GM18508 (cell line): Measurements from ENCODE around the gene TMEM63A.

Source experiments
- ATAC-seq: cut with Tn5 transposase; IDR thresholded peaks from one replicate; pipeline ENCODE4 v1.9.1; 2021; ENCODE audit warnings: moderate number of reproducible peaks; ENCODE audit not compliant: insufficient read depth, unreplicated experiment

TMEM63A gene

GRCh38 chr1:225887030-225887314 lies 4.8 kb upstream of the TMEM63A start:
- ATAC-seq, result no peak

GRCh38 chr1:225886159-225887029 lies 4.2 kb upstream of the TMEM63A start:
- no peak for ATAC-seq

DNA sequence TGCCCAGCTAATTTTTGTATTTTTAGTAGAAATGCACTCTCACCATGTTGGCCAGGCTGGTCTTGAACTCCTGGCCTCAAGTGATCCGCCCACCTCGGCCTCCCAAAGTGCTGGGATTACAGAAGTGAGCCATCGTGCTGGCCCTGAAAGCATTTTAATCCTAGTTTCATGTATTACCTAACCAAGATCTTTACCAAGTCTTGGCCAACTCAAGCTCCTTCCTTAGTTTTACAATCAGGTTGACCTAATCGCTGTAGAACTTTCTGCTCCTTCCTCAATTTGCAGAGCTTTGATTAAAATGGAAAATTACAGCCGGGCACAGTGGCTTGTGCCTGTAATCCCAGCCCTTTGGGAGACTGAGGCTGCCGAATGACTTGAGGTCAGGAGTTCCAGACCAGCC lies 3.2 kb upstream of the TMEM63A start:
- no peak for ATAC-seq

GRCh38 chr1:225883616-225884265 lies 1.6 kb upstream of the TMEM63A start:
- no peak for ATAC-seq

- peak; percentile 9 for ATAC-seq
Observed at GRCh38 chr1:225882694-225883615, 775 bp upstream of the TMEM63A start.

- ATAC-seq, result no peak
Observed at GRCh38 chr1:225881081-225881958, 860 bp downstream of the TMEM63A start.

DNA sequence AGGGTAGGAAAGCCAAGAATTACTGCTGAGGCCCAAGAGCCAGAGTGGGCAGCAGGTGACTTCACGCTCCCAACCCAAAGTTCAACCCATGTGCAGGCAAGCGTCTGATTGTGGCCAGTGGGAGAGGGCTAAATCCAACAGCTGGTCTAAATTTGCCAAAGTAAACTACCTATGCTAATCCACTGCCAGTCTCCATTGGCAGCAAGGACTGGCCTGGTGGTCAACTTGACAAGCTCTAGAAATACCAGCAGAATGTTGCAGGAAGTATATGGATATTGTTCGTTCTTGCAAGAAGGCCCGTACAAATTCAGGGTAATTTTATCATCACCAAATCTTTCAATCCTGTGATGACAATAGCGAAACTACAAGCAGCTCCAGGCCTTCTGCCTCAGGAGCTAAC lies 1.5 kb downstream of the TMEM63A start:
- ATAC-seq, result no peak

DNA sequence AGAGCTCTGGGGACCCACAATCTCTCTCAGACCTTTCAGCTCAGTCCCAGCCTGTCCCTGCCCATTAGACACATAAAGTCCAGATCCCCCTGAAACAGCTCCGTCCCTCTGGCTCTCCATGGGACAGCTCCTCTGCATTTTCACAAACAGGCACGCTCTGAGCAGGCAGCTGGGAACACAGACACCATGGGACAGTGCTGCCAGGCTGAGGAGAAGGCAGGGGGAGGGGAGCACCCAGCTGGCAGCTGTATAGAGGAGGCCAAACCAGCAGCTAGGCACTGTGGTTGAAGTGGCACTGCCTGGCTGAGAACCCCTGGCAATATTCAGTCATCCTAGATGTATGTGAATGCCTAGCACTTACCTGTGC lies 2.0 kb downstream of the TMEM63A start:
- ATAC-seq, result no peak

- ATAC-seq, result no peak
Observed at GRCh38 chr1:225879521-225880221, 2.5 kb downstream of the TMEM63A start.

GRCh38 chr1:225878282-225878681 lies 3.9 kb downstream of the TMEM63A start:
- no peak for ATAC-seq

DNA sequence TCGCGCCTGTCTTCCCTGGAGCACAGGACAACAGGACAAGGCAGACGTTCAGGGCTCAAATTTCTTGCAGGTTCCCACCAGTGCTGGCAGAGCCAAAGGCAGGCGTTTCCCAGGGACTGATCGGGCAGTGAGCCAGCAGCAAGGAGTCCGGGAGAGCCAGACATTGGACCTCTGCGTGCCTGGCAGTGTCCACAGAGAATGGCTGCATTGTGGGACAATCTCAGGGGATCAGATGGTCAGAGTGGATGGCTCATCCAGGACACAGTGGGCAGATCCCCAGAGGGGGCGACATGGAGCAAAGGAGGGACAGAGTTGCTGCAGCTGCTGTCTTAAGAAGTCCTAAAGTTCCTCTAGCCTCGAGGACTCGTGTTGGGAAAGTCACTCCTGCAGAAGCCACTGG lies 4.6 kb downstream of the TMEM63A start:
- no peak for ATAC-seq

DNA sequence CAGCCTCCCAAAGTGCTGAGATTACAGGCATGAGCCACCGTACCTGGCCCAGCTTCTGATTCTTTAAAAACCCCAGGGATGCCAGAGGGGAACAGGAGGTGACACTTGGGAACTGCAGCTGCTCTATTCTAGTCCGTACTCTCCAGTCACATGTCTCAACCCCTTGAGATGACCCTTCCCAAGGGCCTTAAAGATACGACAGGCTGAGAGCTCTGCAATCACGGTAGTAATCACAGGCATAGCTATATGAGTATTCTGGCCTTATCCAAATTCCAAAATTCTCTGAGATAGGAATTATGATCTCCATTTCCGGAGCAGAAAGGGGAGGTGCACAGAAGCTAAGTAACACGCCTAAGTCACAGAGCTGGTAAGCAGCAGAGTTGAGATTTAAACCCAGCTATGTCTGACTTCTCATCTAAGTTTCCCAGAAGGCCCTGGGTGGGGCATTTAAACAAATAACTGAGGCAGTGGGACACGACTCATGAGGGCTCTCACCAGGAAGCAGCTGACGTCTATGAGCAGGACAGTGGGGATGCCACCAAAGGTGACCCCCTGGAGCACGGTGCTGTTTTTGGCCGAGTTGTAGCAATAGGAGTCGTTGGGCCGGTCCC lies 5.2 kb downstream of the TMEM63A start:
- ATAC-seq, result no peak

DNA sequence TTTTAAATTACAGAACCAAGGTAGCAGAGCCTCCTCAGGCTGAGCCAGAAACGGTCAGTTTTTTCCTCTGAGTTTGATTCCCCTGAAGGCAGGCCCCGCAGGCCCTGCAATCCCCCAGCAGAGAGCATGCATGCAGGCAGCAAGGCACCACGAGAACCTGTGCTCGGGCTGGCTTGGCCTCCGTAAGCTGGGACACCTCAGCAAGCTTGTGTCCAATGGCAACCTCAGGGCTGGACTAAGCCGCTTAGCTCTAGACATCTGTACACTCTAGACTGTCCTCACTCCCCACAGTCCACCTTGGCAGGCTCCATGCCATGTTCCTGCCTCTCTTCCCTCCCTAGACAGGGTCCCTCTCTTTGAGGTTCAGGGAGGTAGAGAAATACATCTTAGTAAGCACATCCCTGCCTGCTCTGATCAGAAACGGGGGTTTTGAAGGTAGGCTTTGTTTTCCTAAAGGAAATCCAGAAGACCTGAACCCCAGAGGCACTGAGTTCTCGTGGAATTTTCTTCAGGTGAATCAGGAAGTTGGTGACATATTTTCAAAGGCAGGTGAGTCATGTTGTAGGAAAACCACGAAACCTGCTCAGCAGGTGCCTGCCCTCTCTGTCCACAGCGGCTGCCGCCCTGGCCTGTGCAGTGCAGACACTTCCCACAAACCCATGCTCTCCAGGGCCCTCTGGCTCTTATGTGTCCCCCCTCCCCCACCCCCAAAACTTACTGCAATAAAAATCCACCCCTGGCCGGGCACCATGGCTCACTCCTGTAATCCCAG lies 7.0 kb downstream of the TMEM63A start:
- no peak for ATAC-seq

- ATAC-seq, result no peak
Observed at GRCh38 chr1:225874431-225874830, 7.7 kb downstream of the TMEM63A start.

DNA sequence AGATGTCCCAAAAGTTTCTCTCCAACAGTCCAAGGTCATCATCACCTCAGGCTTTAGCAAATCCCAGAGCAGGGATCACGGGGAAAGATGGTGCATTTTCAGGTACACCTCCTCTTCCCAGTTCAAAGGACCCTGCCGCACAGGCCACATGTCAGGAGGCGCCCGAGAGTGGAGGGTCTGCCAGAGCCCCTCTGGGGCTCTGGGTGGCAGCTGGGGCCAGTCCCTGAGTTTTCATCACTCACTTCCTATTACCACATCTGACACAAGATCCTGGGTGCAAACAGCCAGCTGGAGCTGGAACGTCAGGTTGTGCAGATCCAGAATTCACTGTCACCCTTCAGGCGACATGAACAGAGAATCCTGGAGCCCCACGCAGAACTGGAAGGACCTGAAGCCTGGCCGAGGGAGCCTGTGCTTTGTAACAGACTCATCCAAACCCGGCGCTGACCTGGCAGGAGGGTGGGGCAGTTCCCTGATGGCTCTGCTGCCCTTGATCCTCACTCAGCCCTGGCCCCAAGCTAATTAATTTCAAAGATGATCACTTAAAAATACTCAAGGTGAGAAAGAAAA lies 8.8 kb downstream of the TMEM63A start:
- ATAC-seq, result no peak

DNA sequence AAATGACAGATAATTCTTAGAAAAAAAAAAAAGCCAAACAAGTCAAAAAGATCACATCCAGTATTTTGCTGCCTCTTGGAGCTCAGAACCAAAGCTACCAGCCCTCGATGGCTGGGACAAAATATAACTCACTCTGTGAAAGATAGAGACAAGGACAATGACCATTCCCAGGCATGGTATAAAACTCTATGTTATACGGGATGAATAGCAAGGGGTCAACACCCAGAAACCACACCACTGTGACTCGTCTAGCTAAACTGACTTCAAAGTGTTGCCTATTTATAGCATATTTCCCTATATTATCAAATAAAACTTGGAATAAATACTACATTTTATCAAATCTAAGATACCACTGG lies 10.1 kb downstream of the TMEM63A start:
- no peak for ATAC-seq

DNA sequence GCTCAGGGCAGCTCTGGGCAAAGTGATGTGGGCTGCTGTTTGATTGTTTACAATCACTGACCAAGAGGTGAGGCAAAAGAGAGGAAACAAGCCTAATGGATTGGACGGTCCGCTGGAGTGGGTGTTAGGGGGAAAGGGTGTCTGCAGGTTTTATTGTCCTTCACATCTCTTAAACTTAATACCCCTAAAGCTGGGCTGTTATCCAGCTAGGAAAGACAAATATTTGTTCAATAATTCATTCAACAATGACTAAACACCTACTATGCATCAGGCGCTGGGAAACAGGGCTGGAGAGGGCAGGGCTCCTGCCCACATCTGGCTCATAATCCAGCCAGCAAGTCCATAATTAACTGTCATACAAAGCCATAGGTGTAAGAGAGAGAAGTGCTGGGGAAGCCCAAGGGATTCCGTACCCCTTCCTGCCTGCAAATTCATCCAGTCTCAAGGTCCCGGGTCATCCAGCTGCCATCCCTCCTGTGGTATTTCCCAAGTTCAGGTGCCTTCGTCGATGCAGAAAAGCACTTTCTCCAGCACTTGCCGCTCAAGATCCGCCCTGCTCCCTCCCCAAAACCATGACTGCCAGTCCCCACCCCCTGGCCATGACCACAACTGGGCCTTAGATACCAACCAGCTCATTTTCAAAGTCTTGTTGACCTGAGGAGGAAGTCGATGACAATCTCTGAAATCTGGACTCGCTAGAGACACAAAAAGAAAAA lies 10.7 kb downstream of the TMEM63A start:
- ATAC-seq, result no peak

DNA sequence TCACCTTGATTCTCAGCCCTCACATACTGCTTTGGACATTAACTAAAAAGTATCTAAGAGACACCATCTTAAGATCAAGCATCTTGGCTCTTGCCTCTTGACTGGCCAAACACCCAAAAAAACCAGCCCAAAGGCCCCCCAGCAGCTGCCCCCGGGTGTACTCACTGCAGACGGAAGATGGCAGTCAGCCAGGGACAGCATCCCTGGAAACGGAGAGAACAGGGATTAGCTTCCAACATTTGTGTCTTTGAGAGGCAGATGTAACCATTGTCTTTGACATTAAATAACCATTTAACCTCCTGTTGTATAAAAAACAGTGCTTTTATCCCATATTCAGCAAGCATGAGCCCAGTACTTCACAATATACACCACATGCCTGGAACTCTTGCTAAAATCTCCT lies 11.3 kb downstream of the TMEM63A start:
- ATAC-seq, result no peak
